HepG2 (cell line): ENCODE results near the gene WWC2. TPM values are rescaled to one million over a fixed set of nuclear protein-coding genes. Genes with fewer than 3 reads are reported as not detected.

Source experiments
- ARNT ChIP-seq: fragments of 450-650 bp; IDR thresholded peaks from 2 replicates; pipeline ENCODE4 v1.6.1; 2017
- DNMT1 ChIP-seq: sonication (generic); formaldehyde crosslinking; IDR thresholded peaks from 2 replicates; pipeline ENCODE4 v1.5.1; 2020; ENCODE audit warnings: mild to moderate bottlenecking, missing genetic modification reagents
- ESRRA ChIP-seq: sonication (generic); formaldehyde crosslinking; IDR thresholded peaks from 2 replicates; pipeline ENCODE4 v1.5.1; 2020; ENCODE audit warnings: mild to moderate bottlenecking, low read depth, missing genetic modification reagents
- FIP1L1 ChIP-seq: fragments of 200-400 bp; formaldehyde crosslinking; IDR thresholded peaks from 2 replicates; pipeline ENCODE4 v1.6.1; 2018; ENCODE audit warnings: low read depth, mild to moderate bottlenecking, low read length, moderate library complexity, borderline replicate concordance; ENCODE audit not compliant: insufficient read depth
- FOXJ3 ChIP-seq: sonication (generic); formaldehyde crosslinking; IDR thresholded peaks from 2 replicates; pipeline ENCODE4 v1.4.0; 2020; ENCODE audit warnings: missing genetic modification reagents, mild to moderate bottlenecking, borderline replicate concordance
- IRF2 ChIP-seq: IDR thresholded peaks from 2 replicates; pipeline ENCODE4 v1.6.1; 2018; ENCODE audit warnings: missing genetic modification reagents, missing compliant biosample characterization
- KDM2A ChIP-seq: sonication (generic); formaldehyde crosslinking; IDR thresholded peaks from 2 replicates; pipeline ENCODE4 v1.4.0; 2020; ENCODE audit warnings: low read depth, missing genetic modification reagents, borderline replicate concordance
- KDM3A ChIP-seq: IDR thresholded peaks from 2 replicates; pipeline ENCODE4 v1.6.1; 2018; ENCODE audit warnings: low read depth, missing compliant biosample characterization
- KDM5A ChIP-seq: fragments of 200-600 bp; sonication (generic); IDR thresholded peaks from 2 replicates; pipeline ENCODE4 v1.7.0; 2018; ENCODE audit warnings: antibody characterized with exemption, mild to moderate bottlenecking, low read length, borderline replicate concordance
- LCORL ChIP-seq, 2 experiments: fragments of 450-650 bp in 1 of 2; sonication (generic) in 1 of 2; formaldehyde crosslinking in 1 of 2; IDR thresholded peaks; 2 replicates each; pipeline versions ENCODE4 v1.5.0 to v1.6.1; 2017 to 2020; ENCODE audit warnings: antibody characterized with exemption in 1 of 2, missing genetic modification reagents in 1 of 2
- NONO ChIP-seq, 2 experiments: fragments of 450-650 bp in 1 of 2; sonication (generic) in 1 of 2; formaldehyde crosslinking in 1 of 2; IDR thresholded peaks in 1 of 2; conservative IDR thresholded peaks in 1 of 2; 2 replicates each; pipeline versions ENCODE4 v1.6.1 to v1.8.0; 2017 to 2022; ENCODE audit warnings: mild to moderate bottlenecking in 1 of 2, missing genetic modification reagents in 1 of 2, moderate library complexity in 1 of 2
- PAF1 ChIP-seq: IDR thresholded peaks from 2 replicates; pipeline ENCODE4 v1.6.1; 2016; ENCODE audit warnings: missing genetic modification reagents, missing compliant biosample characterization
- RAD21 ChIP-seq: fragments of 450-650 bp; formaldehyde crosslinking; IDR thresholded peaks from 2 replicates; pipeline ENCODE4 v1.5.0; 2020; ENCODE audit warnings: mild to moderate bottlenecking
- SOX5 ChIP-seq: IDR thresholded peaks from 2 replicates; pipeline ENCODE4 v1.6.1; 2016; ENCODE audit warnings: borderline replicate concordance
- SP140L ChIP-seq: sonication (generic); formaldehyde crosslinking; IDR thresholded peaks from 2 replicates; pipeline ENCODE4 v1.4.0; 2020; ENCODE audit warnings: missing genetic modification reagents, borderline replicate concordance
- SPEN ChIP-seq: sonication (generic); formaldehyde crosslinking; IDR thresholded peaks from 2 replicates; pipeline ENCODE4 v1.5.1; 2020; ENCODE audit warnings: low read depth, mild to moderate bottlenecking, missing genetic modification reagents
- TEAD3 ChIP-seq: optimal IDR thresholded peaks from 2 replicates; pipeline ENCODE3; 2016; ENCODE audit warnings: borderline replicate concordance
- TGIF2 ChIP-seq: IDR thresholded peaks from 2 replicates; pipeline ENCODE4 v1.6.1; 2016; ENCODE audit warnings: control low read depth, missing compliant biosample characterization
- ZFP1 ChIP-seq: IDR thresholded peaks from 2 replicates; pipeline ENCODE4 v1.6.1; 2016
- ZFP82 ChIP-seq: sonication (generic); formaldehyde crosslinking; IDR thresholded peaks from 2 replicates; pipeline ENCODE4 v1.5.1; 2020; ENCODE audit warnings: mild to moderate bottlenecking, missing genetic modification reagents, borderline replicate concordance
- ZNF33B ChIP-seq: sonication (generic); formaldehyde crosslinking; IDR thresholded peaks from 2 replicates; pipeline ENCODE4 v1.5.1; 2020; ENCODE audit warnings: mild to moderate bottlenecking, missing genetic modification reagents
- ZNF567 ChIP-seq: sonication (generic); formaldehyde crosslinking; IDR thresholded peaks from 2 replicates; pipeline ENCODE4 v1.8.1; 2023; ENCODE audit warnings: mild to moderate bottlenecking, missing genetic modification reagents, borderline replicate concordance
- ZNF672 ChIP-seq: sonication (generic); formaldehyde crosslinking; IDR thresholded peaks from 2 replicates; pipeline ENCODE4 v1.8.1; 2022; ENCODE audit warnings: missing genetic modification reagents
- ZNF737 ChIP-seq: sonication (generic); formaldehyde crosslinking; IDR thresholded peaks from 2 replicates; pipeline ENCODE4 v1.5.0; 2020; ENCODE audit warnings: missing genetic modification reagents, mild to moderate bottlenecking, borderline replicate concordance
- ZNF777 ChIP-seq: sonication (generic); formaldehyde crosslinking; IDR thresholded peaks from 2 replicates; pipeline ENCODE4 v1.4.0; 2020; ENCODE audit warnings: missing genetic modification reagents
- ZNF891 ChIP-seq: sonication (generic); formaldehyde crosslinking; IDR thresholded peaks from 2 replicates; pipeline ENCODE4 v1.5.0; 2020; ENCODE audit warnings: mild to moderate bottlenecking, missing genetic modification reagents
- polyA plus RNA-seq, 8 experiments: library from polyadenylated mRNA; depleted of rRNA in 3 of 8; stranded (reverse) in 7 of 8; unstranded in 1 of 8; fragments of >200 nt; fragmentation: Illumina TruSeq in 4 of 8; extraction: Trizol in 4 of 8; gene quantifications; 2 replicates each; pipeline versions ENCODE4 v1.2.1 to v1.2.3, GENCODE V29; 2011 to 2016; ENCODE audit warnings: low read depth in 4 of 8, missing spikeins in 1 of 8, mixed read lengths in 1 of 8; ENCODE audit not compliant: insufficient read depth in 1 of 8
- total RNA-seq, 5 experiments: library from RNA; depleted of rRNA; stranded (reverse); fragments of >200 nt; fragmentation: Illumina TruSeq; extraction: Trizol; gene quantifications; 2 replicates each; pipeline ENCODE4 v1.2.3, GENCODE V29; 2016; ENCODE audit warnings: low read depth in 1 of 5
- TF ChIP-seq, protein P1 (sequence below): sonication (generic); formaldehyde crosslinking; IDR thresholded peaks from 2 replicates; pipeline ENCODE4 v1.4.0; 2020; ENCODE audit warnings: missing genetic modification reagents, borderline replicate concordance
- TF ChIP-seq, protein P2 (sequence below): sonication (generic); formaldehyde crosslinking; IDR thresholded peaks from 2 replicates; pipeline ENCODE4 v1.8.1; 2023; ENCODE audit warnings: missing genetic modification reagents, mild to moderate bottlenecking, borderline replicate concordance
- TF ChIP-seq, protein P3 (sequence below): sonication (generic); formaldehyde crosslinking; IDR thresholded peaks from 2 replicates; pipeline ENCODE4 v1.4.0; 2020; ENCODE audit warnings: mild to moderate bottlenecking, missing genetic modification reagents, borderline replicate concordance

Gene WWC2
- total and polyA plus RNA-seq, 2 of the 13 experiments (the other 11 are each of a cell fraction or from before 2014, with no cell fraction given), result 40.0 to 50.1 TPM

DNA sequence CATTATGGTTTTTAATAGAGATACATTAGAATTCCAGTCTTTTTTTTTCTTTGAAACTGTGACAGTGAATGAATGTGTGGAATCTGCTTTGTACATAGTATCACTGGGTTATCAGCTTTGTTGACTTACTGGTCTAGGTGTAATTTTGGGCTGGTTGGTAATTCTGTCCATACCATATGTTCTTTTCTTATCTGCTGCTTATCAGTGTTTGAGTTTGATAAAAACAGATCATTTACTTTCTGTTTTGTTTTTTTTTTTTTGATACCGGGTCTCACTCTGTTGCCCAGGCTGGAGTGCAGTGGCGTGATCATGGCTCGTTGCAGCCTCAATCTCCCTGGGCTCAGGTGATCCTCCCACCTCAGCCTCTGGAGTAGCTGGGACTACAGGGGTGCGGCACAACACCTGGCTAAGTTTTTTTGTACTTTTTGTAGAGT, 12.4 kb downstream of the WWC2 start (continued):
- TF ChIP-seq NONO (IDR thresholded peaks at IDR 0.05), result no peak
- TF ChIP-seq NONO (CRISPR knock-in tag; conservative IDR thresholded peaks at IDR 0.05), result 0 out of 2 replicates have a peak, but pooled peaks have one; percentile 51
- TF ChIP-seq LCORL (IDR thresholded peaks at IDR 0.05), result peak; percentile 65; the same call in 1 of the 2 replicates
- peak; percentile 73; the same call in 1 of the 2 replicates for TF ChIP-seq LCORL (CRISPR knock-in tag; IDR thresholded peaks at IDR 0.05)
- TF ChIP-seq ZFP82, result no peak
- no peak for TF ChIP-seq ZNF737 (CRISPR knock-in tag)
- no peak for TF ChIP-seq ZNF891
- TF ChIP-seq, protein P1, sequence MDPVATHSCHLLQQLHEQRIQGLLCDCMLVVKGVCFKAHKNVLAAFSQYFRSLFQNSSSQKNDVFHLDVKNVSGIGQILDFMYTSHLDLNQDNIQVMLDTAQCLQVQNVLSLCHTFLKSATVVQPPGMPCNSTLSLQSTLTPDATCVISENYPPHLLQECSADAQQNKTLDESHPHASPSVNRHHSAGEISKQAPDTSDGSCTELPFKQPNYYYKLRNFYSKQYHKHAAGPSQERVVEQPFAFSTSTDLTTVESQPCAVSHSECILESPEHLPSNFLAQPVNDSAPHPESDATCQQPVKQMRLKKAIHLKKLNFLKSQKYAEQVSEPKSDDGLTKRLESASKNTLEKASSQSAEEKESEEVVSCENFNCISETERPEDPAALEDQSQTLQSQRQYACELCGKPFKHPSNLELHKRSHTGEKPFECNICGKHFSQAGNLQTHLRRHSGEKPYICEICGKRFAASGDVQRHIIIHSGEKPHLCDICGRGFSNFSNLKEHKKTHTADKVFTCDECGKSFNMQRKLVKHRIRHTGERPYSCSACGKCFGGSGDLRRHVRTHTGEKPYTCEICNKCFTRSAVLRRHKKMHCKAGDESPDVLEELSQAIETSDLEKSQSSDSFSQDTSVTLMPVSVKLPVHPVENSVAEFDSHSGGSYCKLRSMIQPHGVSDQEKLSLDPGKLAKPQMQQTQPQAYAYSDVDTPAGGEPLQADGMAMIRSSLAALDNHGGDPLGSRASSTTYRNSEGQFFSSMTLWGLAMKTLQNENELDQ (CRISPR knock-in tag), result no peak
- TF ChIP-seq SP140L (CRISPR knock-in tag), result no peak
- TF ChIP-seq TEAD3 (CRISPR knock-in tag), result peak; percentile 97
- no peak for TF ChIP-seq ARNT
- TF ChIP-seq SOX5 (CRISPR knock-in tag), result peak; percentile 83; the same call in 1 of the 2 replicates
- TF ChIP-seq, protein P2, sequence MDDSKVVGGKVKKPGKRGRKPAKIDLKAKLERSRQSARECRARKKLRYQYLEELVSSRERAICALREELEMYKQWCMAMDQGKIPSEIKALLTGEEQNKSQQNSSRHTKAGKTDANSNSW (CRISPR knock-in tag), result no peak
- TF ChIP-seq ZNF672 (CRISPR knock-in tag), result no peak
- TF ChIP-seq DNMT1 (CRISPR knock-in tag), result no peak
- TF ChIP-seq FIP1L1, result no peak
- TF ChIP-seq, protein P3, sequence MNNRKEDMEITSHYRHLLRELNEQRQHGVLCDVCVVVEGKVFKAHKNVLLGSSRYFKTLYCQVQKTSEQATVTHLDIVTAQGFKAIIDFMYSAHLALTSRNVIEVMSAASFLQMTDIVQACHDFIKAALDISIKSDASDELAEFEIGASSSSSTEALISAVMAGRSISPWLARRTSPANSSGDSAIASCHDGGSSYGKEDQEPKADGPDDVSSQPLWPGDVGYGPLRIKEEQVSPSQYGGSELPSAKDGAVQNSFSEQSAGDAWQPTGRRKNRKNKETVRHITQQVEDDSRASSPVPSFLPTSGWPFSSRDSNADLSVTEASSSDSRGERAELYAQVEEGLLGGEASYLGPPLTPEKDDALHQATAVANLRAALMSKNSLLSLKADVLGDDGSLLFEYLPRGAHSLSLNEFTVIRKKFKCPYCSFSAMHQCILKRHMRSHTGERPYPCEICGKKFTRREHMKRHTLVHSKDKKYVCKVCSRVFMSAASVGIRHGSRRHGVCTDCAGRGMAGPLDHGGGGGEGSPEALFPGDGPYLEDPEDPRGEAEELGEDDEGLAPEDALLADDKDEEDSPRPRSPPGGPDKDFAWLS, result no peak
- TF ChIP-seq IRF2 (CRISPR knock-in tag), result peak; percentile 62; the same call in 1 of the 2 replicates
- TF ChIP-seq KDM2A (CRISPR knock-in tag), result no peak
- no peak for TF ChIP-seq SPEN (CRISPR knock-in tag)
- TF ChIP-seq ZFP1, result peak; percentile 49; the same call in 1 of the 2 replicates
- TF ChIP-seq ZNF33B (CRISPR knock-in tag), result no peak
- peak; percentile 74; the same call in 1 of the 2 replicates for TF ChIP-seq FOXJ3
- no peak for TF ChIP-seq PAF1 (CRISPR knock-in tag)
- no peak for TF ChIP-seq ESRRA (CRISPR knock-in tag)
- TF ChIP-seq ZNF777, result no peak
- TF ChIP-seq RAD21, result no peak
- peak; percentile 77; the same call in 1 of the 2 replicates for TF ChIP-seq TGIF2
- TF ChIP-seq KDM3A (CRISPR knock-in tag), result no peak
- no peak for TF ChIP-seq KDM5A
- no peak for TF ChIP-seq ZNF567 (CRISPR knock-in tag)
